Inferior parietal cortex (tissue), 1 donor: ENCODE data around the gene MRAP2.
"Not testable (repeated sequence)": the region's sequence is repeated elsewhere in the genome, so short reads cannot be mapped to it uniquely, and the experiment has no call there.

Experiments
- DNase-seq: peaks from one replicate; pipeline ENCODE4 v3.0.0-alpha.2; 2016; ENCODE audit errors: extremely low spot score

MRAP2 gene

GRCh38 chr6:84129588-84129987, 96.0 kb downstream of the MRAP2 start:
- not testable (repeated sequence) for DNase-seq

DNA sequence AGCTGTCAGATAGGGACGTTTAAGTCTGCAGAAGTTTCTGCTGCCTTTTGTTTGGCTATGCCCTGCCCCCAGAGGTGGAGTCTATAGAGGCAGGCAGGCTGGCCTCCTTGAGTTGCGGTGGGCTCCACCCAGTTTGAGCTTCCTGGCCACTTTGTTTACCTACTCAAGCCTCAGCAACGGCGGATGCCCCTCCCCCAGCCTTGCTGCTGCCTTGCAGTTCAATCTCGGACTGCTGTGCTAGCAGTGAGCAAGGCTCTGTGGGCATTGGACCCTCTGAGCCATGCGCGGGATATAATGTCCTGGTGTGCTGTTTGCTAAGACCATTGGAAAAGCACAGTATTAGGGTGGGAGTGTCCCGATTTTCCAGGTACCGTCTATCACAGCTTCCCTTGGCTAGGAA, 99.8 kb downstream of the MRAP2 start:
- not testable (repeated sequence) for DNase-seq

DNA sequence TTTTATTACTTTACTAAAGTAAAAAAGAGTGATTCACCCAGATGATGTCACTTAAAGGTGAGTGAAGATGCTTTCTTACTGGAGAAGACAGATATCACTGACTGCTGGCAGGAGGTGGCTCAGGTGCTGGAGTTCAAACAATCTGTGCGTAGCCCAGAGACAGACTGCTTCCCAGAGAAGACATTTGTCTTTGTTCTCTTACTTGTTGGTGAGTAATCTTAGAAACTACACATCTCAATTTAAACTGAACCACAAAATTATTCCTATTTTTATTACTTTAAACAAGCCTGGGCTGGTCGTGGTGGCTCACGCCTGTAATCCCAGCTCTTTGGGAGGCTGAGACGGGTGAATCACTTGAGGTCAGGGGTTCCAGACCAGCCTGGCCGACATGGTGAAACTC, 101.7 kb downstream of the MRAP2 start:
- DNase-seq, result no peak

DNA sequence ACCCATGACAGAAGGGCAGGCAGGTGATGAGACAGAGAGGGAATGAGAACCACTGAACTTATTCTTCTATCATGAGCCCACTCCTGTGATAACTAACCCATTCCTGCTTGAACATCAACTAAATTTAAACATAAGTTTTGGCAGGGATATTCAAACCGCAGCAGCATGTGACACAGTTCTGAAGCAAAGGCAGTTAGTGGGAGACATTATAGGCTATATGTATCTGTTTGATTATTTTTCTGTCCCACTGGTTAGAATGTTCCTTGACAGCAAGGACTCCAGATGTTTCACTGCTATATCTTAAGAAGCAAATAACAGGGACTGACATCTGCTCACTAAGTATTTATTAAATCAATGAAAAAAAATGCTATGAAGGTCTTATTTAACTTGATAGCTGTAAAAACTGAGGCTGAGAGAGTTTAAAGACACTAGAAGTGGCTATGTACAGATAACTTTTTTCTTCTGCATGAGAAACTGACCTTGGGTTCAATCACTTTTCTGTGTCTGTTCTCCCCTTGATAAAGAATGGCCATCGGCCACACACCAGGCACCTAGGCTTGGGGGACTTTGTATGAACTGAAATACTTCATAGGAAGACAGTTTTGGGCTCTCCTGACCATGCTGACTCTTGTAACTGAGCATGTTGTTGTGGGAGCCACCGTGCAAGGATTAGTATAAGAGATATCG, 102.9 kb downstream of the MRAP2 start:
- no peak for DNase-seq

- peak; percentile 38 for DNase-seq
These were observed 103.4 kb downstream of the MRAP2 start for GRCh38 chr6:84137051-84137375.

DNA sequence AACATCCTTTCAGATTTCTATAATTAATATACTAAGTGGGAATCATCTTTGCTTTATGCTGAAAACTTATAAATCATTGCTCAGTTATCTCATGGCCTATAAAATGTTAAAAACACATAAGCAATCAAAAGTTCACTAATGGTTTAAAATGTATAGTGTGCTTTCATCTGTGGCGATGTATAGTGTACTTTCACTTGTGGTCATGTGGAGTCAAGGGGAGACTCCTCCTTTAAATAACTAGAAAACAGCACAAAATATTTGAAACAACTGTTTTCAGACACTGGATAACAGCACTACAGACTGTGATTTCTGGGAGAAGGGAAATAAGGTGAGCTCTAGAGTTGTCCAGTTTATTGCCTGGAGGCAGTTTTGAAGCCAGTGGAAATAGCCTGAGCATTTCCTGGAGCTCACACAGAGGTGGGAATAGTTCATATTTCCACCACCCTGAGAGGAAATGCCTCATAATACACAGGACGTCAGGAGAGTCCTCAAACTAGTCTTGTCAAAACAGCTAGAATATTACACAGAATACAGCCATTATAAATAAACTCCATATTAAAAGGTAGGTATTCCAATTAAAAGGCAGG, 104.5 kb downstream of the MRAP2 start:
- DNase-seq, result no peak

DNA sequence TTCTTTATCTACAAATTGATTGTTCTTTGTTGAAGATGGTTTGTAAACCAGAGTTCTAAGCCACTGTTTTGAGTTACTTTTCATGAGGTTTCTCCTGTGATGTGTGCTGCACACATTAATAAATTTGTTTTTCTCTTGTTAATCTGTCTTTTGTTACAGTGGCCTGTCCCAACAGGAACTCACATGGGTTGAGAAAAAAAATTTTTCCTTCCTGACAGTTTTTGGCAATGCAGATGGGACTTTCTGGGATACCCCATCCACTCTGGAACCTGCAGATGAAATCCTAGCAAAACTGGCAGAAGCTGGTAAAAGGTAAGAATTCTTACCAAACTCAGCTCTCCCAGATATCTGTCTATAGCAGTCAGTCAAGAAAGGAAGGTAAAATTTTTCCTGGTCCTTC, 105.7 kb downstream of the MRAP2 start:
- DNase-seq, result no peak
